GM10266 (cell line): ENCODE measurements around the gene PRR14L.
"Not testable (repeated sequence)": the region's sequence is repeated elsewhere in the genome, so short reads cannot be mapped to it uniquely, and the experiment has no call there.

Source experiments
- DNase-seq: peaks from one replicate; pipeline ENCODE4 v3.0.0; 2012; ENCODE audit errors: extremely low spot score
- TF ChIP-seq, protein P1 (sequence below): IDR thresholded peaks from 2 replicates; pipeline ENCODE4 v1.5.1; 2012; ENCODE audit warnings: mild to moderate bottlenecking, low read depth; ENCODE audit not compliant: control insufficient read depth, insufficient read depth; ENCODE audit errors: missing control alignments

The PRR14L gene

DNA sequence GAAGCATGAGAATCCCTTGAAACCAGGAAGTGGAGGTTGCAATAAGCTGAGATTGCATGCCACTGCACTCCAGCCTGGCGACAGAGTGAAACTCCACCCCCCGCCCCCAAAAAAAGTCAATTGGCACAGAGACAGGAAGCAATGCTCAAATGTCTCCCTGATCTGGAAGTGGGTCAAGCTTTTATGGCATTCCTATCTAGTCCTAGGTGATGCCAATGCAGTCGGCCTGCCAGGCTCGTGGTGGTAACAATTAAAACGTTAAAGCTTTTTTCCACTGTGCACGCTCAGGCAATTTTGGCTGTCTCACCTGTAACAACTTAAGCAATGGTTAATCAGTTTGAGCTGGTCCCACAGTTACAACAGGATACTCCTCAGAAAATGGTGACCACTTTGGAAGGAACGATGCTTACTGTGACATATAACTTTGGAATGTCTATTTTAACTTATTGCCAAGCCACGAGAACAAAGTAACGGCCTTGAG lies 69.0 kb downstream of the PRR14L start:
- TF ChIP-seq, protein P1, sequence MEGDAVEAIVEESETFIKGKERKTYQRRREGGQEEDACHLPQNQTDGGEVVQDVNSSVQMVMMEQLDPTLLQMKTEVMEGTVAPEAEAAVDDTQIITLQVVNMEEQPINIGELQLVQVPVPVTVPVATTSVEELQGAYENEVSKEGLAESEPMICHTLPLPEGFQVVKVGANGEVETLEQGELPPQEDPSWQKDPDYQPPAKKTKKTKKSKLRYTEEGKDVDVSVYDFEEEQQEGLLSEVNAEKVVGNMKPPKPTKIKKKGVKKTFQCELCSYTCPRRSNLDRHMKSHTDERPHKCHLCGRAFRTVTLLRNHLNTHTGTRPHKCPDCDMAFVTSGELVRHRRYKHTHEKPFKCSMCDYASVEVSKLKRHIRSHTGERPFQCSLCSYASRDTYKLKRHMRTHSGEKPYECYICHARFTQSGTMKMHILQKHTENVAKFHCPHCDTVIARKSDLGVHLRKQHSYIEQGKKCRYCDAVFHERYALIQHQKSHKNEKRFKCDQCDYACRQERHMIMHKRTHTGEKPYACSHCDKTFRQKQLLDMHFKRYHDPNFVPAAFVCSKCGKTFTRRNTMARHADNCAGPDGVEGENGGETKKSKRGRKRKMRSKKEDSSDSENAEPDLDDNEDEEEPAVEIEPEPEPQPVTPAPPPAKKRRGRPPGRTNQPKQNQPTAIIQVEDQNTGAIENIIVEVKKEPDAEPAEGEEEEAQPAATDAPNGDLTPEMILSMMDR, result no peak
- no peak for DNase-seq

DNA sequence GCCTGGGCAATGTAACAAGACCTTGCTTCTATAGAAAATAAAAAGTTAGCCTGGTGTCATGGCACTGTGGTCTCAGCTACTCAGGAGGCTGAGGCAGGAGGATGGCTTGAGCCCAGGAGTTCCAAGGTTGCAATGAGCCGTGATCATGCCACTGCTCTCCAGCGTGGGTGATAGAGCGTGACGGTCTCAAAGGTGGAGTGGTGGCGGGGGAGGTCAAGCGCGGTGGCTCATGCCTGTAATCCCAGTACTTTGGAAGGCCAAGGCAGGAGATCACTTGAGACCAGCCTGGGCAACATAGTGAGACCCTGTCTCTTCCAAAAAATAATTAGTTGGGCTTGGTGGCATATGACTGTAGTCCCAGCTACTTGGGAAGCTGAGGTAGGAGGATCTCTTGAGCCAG lies 71.2 kb downstream of the PRR14L start:
- TF ChIP-seq, protein P1, result no peak
- DNase-seq, result no peak

DNA sequence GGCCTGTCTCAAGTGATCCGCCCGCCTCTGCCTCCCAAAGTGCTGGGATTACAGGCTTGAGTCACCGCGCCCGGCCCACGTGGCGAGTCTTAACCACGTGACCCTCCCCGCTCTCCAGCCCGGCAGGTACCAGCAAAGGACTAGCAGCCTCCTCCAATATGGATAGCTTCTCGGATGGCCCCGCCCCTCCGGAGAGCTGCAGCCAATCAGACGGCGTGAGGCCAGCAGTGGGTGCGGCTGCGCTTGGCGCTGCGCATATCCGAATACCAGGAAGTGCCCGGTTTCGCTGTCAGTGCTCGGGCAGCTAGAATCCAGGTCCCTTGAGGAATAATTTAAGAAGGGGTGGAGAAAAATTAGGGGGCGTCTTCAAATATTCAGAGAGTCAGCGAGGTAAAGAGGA lies 73.2 kb downstream of the PRR14L start:
- DNase-seq, result peak; percentile 88
- TF ChIP-seq, protein P1, result no peak

DNA sequence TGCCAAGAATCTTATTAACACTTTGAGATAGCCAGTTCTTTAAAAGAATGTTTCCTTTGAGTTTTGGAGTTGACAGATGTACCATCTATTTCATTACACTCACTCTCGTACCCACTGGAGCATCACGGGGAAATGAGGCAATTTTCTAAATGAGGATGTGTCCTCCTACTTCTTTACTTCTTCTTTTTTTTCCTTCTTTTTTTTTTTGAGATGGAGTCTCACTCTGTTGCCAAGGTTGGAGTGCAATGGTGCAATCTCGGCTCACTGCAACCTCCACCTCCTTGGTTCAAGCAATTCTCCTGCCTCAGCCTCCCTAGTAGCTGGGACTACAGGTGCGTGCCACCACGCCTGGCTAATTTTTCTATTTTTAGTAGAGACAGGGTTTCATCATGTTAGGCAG lies 75.7 kb downstream of the PRR14L start:
- DNase-seq, result not testable (repeated sequence)

DNA sequence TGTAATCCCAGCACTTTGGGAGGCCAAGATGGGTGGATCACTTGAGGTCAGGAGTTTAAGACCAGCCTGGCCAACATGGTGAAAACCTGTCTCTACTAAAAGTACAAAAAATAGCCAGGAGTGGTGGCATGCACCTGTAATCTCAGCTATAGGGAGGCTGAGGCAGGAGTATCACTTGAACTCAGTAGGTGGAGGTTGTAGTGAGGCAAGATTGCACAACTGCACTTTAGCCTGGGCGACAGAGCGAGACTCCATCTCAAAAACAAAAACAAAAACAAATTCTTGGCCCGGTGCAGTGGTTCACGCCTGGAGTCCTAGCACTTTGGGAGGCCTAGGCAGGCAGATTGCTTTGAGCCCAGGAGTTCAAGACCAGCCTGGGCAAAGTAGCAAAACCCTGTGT lies 81.1 kb downstream of the PRR14L start:
- DNase-seq, result not testable (repeated sequence)

DNA sequence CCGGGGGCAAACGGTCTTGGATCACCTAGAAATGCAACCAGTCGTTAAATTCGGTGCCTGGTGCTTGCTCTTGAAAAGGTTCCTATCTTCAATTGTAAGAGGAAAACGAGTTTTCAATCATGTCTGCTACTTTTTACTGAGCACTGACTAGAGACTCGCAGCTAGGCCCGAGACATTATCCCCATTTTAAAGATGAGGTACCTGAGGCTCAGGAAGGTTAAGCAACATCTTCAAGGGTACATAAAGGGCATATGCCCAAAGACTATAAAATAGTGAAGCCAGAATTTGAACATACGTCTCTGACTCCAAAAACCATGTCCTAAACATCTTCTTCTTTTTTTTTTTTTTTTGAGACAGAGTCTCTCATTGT lies 87.3 kb downstream of the PRR14L start:
- DNase-seq, result no peak
- TF ChIP-seq, protein P1, result no peak

DNA sequence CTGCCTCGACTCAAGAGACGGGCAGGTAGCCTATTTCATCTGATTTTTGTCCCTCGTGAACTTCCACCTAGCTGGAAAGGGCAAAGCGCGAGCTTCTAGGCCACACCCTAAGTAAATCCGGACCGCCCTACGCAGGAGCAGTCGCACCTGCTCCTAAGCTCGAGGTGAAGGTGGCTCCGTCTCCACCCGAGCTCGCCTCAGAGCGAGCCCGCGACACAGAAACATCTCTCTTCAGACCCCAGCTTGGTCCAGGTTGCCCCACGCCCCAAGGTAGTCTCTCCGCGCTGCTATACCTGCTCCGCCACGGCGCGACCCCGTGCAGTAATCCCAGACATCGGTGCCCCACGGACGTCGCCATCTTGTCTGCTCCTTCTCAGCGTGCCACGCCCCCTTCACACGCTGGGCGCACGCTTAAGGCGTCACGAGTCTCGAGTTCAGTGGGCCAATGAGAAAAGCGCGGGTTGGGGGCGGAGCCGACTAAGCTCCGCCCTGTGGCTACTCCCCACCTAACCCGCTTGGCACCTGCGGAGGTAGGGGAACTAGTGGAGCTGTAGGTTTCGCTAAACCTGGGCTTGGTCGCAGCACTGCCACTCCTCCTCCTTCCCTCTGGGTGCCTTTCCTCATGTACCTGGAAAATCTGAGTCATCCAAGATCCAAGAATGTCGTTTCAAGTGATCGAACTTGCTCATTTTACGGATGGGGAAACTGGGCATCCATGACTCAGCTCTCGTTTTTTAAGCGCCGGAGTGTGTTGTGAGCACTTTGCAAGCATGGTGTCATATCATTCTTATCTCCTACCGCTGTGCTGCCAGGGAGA lies 87.9 kb downstream of the PRR14L start, which contains the start of gene PISD:
Gene PISD (minus strand): TSS at position 365 of the 817 bp plus-strand sequence. CDS start 7 bp downstream, at position 358.
- peak; percentile 90 for DNase-seq
- TF ChIP-seq, protein P1, result no peak

DNA sequence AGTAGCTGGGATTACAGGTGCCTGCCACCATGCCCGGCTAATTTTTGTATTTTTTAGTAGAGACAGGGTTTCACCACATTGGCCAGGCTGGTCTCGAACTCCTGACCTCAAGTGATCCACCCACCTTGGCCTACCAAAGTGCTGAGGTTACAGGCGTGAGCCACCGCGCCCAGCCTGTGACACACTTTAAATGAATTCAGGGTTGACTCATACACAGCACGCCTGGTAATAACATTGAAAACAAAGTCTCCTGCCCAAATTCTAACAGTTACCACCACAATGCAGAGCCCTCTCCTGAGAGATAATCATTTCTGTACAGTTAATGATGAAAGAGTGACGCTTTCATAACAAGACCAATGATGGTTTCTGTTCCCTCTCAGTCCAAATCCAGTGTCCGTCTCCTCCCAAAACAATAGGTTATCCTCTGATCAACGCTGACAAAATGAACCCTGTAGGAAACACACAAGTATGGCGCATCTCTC lies 89.0 kb downstream of the PRR14L start:
- peak; percentile 24 for DNase-seq

DNA sequence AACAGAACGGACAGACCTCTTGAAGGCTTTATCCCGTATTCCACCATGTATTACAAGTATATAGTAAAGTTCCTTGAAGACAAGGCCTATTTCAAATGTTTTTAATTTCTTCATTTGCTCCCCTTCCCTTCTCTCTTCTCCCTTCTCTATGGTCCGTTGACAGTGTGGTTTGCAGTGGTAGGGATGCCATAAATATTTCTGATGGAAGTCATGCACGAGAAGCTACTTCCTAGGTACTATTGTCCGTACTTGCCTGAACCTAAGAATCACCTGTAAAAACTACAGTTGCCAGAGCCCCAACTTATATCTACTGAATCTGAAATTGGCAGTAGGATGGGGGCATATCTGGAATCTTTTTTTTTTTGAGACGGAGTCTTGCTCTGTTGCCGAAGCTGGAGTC lies 90.7 kb downstream of the PRR14L start:
- no peak for DNase-seq
- TF ChIP-seq, protein P1, result no peak
